ENCODE measurements around the gene POLR2E. TPM values are rescaled to one million over a fixed set of nuclear protein-coding genes. Genes with fewer than 3 reads are reported as not detected.

The POLR2E gene
- total RNA-seq, 6 donors from 2014 or later, result 50.0 to 176 (median 103) TPM

DNA sequence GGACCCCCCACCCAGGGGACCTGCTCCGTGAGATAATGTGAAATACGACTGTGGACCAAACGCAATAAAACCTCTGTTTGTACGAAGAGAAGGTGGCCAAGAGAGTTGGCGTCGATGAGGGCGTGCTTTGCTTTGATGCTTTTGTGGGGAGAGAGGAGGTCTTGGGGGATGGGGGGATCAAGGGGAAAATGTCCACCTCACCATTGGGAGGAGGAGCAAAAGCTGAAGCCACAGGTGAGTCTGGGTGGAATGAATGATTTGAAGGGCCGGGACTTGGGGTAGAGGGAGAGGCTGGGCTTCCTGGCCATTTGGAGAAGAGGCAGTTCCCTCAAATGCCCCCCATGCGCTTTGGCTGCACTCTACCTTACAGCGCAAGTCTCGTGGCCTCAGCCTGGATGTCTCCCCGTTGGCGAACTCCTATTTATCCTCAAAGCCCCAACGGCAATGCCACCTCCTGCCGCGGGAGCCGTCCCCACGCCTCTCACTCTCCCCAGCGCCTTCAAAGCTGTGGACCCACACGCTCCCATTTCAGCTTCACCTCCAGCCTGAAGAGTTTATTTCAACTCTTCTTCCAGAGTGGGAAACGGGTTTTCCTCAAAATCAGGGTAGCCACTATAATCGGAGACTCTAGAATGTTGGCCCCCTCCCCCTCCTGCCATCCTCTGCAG, 56.1 kb downstream of the POLR2E start:
- peak overlapping the region in 3 of 4 donors; percentile 64 to 74 (median 67) for H3K4me3 ChIP-seq

DNA sequence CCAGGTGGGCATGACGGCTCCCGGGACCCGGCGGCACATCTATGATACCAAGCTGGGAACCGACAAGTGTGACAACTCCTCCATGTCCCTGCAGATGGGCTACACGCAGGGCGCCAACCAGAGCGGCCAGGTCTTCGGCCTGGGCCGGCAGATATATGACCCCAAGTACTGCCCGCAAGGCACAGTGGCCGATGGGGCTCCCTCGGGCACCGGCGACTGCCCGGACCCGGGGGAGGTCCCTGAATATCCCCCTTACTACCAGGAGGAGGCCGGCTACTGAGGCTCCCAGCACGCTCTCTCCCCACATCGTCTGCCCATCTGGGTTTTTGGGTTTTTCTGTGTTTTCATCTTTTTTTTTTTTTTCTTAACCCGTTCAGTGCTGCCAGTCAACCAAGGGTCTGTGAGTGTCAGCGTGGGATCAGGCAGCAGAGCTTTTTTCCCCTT, 57.5 kb downstream of the POLR2E start:
- no peak for ATAC-seq (ENCODE audit: low FRiP score in 2 of 2)
- Histone ChIP-seq H3K4me1 (peaks cover 17 to 46% (median 38%) of the 10 kb centered on the region in 4 donors), H3K9me3 (no peaks in the 10 kb centered on the region), H3K27ac (peak overlapping the region in 3 of 4 donors; percentile 60 to 86 (median 78)), H3K27me3 (no peaks in the 10 kb centered on the region), H3K4me3 (no peak overlapping the region), H3K36me3 (peaks cover 7 to 40% (median 33%) of the 10 kb centered on the region in 4 donors)
- 56 to 69% methylated on average over 11 to 22 of the region's 22 CpGs for WGBS, 2 donors
- no peak for TF ChIP-seq POLR2AphosphoS5 (IDR thresholded peaks at IDR 0.05)
- no peak for TF ChIP-seq POLR2A (IDR thresholded peaks at IDR 0.05)
- TF ChIP-seq EP300 (IDR thresholded peaks at IDR 0.05), result no peak
- TF ChIP-seq, protein P1, sequence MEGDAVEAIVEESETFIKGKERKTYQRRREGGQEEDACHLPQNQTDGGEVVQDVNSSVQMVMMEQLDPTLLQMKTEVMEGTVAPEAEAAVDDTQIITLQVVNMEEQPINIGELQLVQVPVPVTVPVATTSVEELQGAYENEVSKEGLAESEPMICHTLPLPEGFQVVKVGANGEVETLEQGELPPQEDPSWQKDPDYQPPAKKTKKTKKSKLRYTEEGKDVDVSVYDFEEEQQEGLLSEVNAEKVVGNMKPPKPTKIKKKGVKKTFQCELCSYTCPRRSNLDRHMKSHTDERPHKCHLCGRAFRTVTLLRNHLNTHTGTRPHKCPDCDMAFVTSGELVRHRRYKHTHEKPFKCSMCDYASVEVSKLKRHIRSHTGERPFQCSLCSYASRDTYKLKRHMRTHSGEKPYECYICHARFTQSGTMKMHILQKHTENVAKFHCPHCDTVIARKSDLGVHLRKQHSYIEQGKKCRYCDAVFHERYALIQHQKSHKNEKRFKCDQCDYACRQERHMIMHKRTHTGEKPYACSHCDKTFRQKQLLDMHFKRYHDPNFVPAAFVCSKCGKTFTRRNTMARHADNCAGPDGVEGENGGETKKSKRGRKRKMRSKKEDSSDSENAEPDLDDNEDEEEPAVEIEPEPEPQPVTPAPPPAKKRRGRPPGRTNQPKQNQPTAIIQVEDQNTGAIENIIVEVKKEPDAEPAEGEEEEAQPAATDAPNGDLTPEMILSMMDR (IDR thresholded peaks at IDR 0.05), result no peak
- peak in 1 of 2 donors; percentile 83 for DNase-seq

More for the DNA sequence above, 56.1 kb downstream of the POLR2E start:
- TF ChIP-seq, protein P1 (IDR thresholded peaks at IDR 0.05), result peak in 1 of 6 experiments; percentile 4
- TF ChIP-seq POLR2AphosphoS5 (IDR thresholded peaks at IDR 0.05) (no peak), EP300 (IDR thresholded peaks at IDR 0.05) (no peak), POLR2A (IDR thresholded peaks at IDR 0.05) (no peak)
- ATAC-seq (ENCODE audit: low FRiP score in 2 of 2) (no peak), DNase-seq (peak in 1 of 2 donors; percentile 61)
- Histone ChIP-seq H3K27me3 (no peaks in the 10 kb centered on the region), H3K36me3 (peaks cover 7 to 31% (median 25%) of the 10 kb centered on the region in 4 donors), H3K9me3 (no peaks in the 10 kb centered on the region), H3K4me1 (peaks cover 21 to 46% (median 38%) of the 10 kb centered on the region in 4 donors), H3K27ac (peak overlapping the region; percentile 62 to 86 (median 78))
- WGBS, 2 donors, result 72 to 73% methylated on average over 22 of the region's 22 CpGs

Other genes starting within 250 kb of the POLR2E start
- gene ELANE, start 243.1 kb downstream of the POLR2E start, total RNA-seq, result 10 to 100 TPM in 1 of 6 donors, 1 to 10 TPM in 2, under 1 TPM in 2, not detected in 1; 0.69 to 11.9 (median 1.3) TPM
- 100 to 1,000 TPM; 101 to 393 (median 259) TPM for gene CFD, start 235.7 kb downstream of the POLR2E start, total RNA-seq
- gene MED16, start 202.2 kb downstream of the POLR2E start, total RNA-seq, result 100 to 1,000 TPM in 2 of 6 donors, 10 to 100 TPM in 4; 33.5 to 110 (median 62.1) TPM
- gene RNU6-9, start 201.9 kb downstream of the POLR2E start, total RNA-seq, result not detected
- gene R3HDM4, start 182.2 kb downstream of the POLR2E start, total RNA-seq, result 10 to 100 TPM; 39.6 to 71.2 (median 63.3) TPM
- gene KISS1R, start 178.0 kb downstream of the POLR2E start, total RNA-seq, result not detected
- 10 to 100 TPM in 4 of 6 donors, 1 to 10 TPM in 2; 7.1 to 54.5 (median 19.2) TPM for gene ARID3A, start 169.3 kb downstream of the POLR2E start, total RNA-seq
- gene WDR18, start 111.0 kb downstream of the POLR2E start, total RNA-seq, result 100 to 1,000 TPM in 1 of 6 donors, 10 to 100 TPM in 5; 29.2 to 122 (median 38.6) TPM
- 10 to 100 TPM in 1 of 6 donors, 1 to 10 TPM in 4, under 1 TPM in 1; 0.06 to 18.9 (median 5.6) TPM for gene GRIN3B, start 95.0 kb downstream of the POLR2E start, total RNA-seq
- 100 to 1,000 TPM; 143 to 643 (median 208) TPM for gene TMEM259, start 74.3 kb downstream of the POLR2E start, total RNA-seq
- gene RNU6-2, start 73.9 kb downstream of the POLR2E start, total RNA-seq, result not detected
- 100 to 1,000 TPM in 5 of 6 donors, 10 to 100 TPM in 1; 98.1 to 262 (median 164) TPM for gene CNN2, start 68.8 kb downstream of the POLR2E start, total RNA-seq
- 100 to 1,000 TPM in 2 of 6 donors, 10 to 100 TPM in 4; 34.1 to 224 (median 58.2) TPM for gene ABCA7, start 55.3 kb downstream of the POLR2E start, total RNA-seq
- gene ARHGAP45, start 28.2 kb downstream of the POLR2E start, total RNA-seq, result 100 to 1,000 TPM in 4 of 6 donors, 10 to 100 TPM in 2; 91.6 to 332 (median 123) TPM
- 100 to 1,000 TPM; 370 to 717 (median 484) TPM for gene GPX4, start 8.6 kb upstream of the POLR2E start, total RNA-seq
- gene SBNO2, start 78.9 kb upstream of the POLR2E start, total RNA-seq, result 100 to 1,000 TPM in 4 of 6 donors, 10 to 100 TPM in 2; 44.8 to 159 (median 106) TPM
- gene STK11, start 110.4 kb upstream of the POLR2E start, total RNA-seq, result 100 to 1,000 TPM in 1 of 6 donors, 10 to 100 TPM in 5; 50.2 to 168 (median 63.2) TPM
- gene CBARP, start 142.6 kb upstream of the POLR2E start, total RNA-seq, result 1 to 10 TPM in 3 of 6 donors, under 1 TPM in 1, not detected in 2; 0.30 to 1.8 (median 1.0) TPM
- gene ATP5F1D, start 146.4 kb upstream of the POLR2E start, total RNA-seq, result 100 to 1,000 TPM in 3 of 6 donors, 10 to 100 TPM in 3; 56.0 to 187 (median 113) TPM
- gene MIDN, start 153.2 kb upstream of the POLR2E start, total RNA-seq, result 100 to 1,000 TPM in 2 of 6 donors, 10 to 100 TPM in 4; 33.5 to 176 (median 75.9) TPM
- gene CIRBP, start 174.0 kb upstream of the POLR2E start, total RNA-seq, result 1,000 to 10,000 TPM in 1 of 6 donors, 100 to 1,000 TPM in 5; 326 to 1,348 (median 441) TPM
- gene FAM174C, start 180.2 kb upstream of the POLR2E start, total RNA-seq, result 10 to 100 TPM; 43.0 to 85.3 (median 59.6) TPM
- gene EFNA2, start 190.5 kb upstream of the POLR2E start, total RNA-seq, result not detected

Measured in upper lobe of left lung (tissue), 6 donors.